C1 segment of cervical spinal cord (tissue), 14 donors: ENCODE measurements around the gene FZD10.

Experiments used
- DNase-seq, 14 donors: peaks; one replicate each; lab custom pipeline; 2025; lab: John Stamatoyannopoulos, UW

Gene FZD10

DNA sequence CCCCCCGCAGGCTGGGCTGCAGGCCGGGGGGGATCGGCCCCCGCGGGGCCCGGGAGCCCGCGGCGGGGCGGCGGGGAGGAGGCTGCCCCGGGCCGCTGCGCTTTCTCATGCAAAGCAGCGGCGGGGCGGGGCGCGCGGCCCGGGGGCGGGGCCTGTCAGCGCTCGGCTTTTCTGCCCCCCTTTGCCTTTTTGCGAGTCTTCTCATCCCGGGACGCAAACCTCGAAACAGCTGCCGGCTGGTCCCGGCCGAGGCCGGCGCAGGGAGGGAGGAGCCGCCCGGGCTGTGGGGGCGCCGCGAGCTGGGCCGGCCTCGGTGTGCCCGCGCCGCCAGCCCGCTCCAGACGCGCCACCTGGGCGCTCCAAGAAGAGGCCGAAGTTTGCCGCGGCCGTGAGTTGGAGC, at the start of gene FZD10:
FZD10 (plus strand) TSS at position 198 of the 400 bp plus-strand sequence. CDS start 479 bp downstream, outside the sequence.
- DNase-seq, result peak in 2 of 14 donors; percentile 9 to 11

- DNase-seq, result no peak
These were observed 47.3 kb upstream of the FZD10 start for GRCh38 chr12:130114952-130115351.

- no peak for DNase-seq
These were observed 46.6 kb upstream of the FZD10 start for GRCh38 chr12:130115646-130116045.

DNA sequence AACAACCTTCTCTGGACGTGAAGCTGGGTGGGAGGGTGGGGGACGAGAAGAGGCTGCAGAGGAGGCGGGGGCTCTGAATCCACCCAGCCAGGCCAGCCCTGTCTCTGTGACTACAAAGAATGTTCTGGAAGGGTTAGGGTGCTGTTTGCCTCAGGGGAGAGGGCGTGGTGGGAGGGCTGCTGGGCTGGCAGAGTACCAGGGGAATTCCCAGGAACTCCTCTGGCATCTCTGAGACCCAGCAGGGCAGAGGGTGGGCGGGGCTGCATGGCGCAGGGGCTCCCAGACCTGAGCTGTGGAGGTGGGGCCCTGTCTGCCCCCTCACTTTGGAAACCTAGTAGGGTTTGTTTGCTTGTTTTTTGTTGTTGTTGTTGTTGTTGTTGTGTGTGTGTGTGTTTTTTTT, 45.5 kb upstream of the FZD10 start:
- no peak for DNase-seq

- DNase-seq, result no peak
These were observed 45.0 kb upstream of the FZD10 start for GRCh38 chr12:130117233-130117632.

DNA sequence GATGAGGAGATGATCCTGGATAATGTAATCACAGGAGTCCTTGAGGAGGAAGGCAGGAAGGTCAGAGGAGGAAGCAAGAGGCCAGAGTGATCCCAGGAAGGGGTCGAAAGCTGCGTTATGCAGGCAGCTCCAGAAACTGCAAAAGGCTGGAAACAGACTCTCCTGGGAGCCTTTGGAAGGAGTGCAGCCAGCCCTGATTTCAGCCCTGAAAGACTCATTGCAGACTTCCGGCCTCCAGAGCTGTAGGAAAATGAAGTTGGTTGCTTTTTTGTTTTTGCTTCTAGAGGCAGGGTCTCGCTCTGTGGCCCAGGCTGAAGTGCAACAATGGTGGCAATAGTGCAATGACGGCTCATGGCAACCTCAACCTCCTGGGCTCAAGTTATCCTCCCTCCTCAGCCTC, 44.6 kb upstream of the FZD10 start:
- DNase-seq, result no peak

DNA sequence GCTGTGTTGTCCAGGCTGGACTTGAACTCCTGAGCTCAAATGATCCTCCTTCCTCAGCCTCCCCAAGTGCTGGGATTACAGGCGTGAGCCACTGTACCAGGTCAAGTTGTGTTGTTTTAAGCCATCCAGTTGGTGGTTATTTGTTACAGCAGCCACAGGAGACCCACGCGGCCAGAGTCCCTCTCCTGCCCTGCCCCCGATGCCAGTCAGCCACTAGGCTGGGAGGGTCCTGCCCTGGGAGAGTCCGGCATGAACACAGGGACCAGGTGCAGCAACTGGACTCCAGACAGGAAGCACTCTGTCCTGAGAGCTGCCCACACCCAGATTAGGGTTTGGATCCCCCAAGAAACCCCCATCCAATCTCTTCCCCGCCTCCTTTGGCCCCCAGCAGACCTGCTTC, 44.1 kb upstream of the FZD10 start:
- DNase-seq, result no peak

- no peak for DNase-seq
These were observed 42.9 kb upstream of the FZD10 start for GRCh38 chr12:130119241-130119861.

GRCh38 chr12:130120012-130120805, 42.1 kb upstream of the FZD10 start:
- DNase-seq, result no peak

- DNase-seq, result peak in 1 of 14 donors; percentile 13
These were observed 40.9 kb upstream of the FZD10 start for GRCh38 chr12:130121226-130122000.

DNA sequence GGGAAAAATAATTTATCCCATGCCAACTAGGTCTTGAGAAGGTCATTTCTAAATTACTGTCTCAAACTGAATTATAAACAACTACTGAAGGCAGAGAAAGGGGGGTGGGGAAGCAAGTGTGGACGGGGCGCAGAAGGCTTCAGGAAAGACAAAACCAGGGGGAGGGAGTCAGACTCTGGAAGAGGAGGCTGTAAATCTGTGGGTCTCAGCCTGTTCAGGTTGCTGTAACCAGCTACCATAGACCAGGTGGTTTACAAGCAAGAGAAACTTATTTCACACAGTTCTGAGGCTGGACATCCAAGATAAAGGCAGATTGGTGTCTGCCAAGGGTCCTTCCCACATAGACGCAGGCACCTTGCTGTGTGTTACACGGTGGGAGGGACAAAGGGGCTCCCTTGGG, 39.9 kb upstream of the FZD10 start:
- no peak for DNase-seq

GRCh38 chr12:130124106-130124505, 38.2 kb upstream of the FZD10 start:
- no peak for DNase-seq

GRCh38 chr12:130124605-130125244, 37.5 kb upstream of the FZD10 start:
- DNase-seq, result no peak

DNA sequence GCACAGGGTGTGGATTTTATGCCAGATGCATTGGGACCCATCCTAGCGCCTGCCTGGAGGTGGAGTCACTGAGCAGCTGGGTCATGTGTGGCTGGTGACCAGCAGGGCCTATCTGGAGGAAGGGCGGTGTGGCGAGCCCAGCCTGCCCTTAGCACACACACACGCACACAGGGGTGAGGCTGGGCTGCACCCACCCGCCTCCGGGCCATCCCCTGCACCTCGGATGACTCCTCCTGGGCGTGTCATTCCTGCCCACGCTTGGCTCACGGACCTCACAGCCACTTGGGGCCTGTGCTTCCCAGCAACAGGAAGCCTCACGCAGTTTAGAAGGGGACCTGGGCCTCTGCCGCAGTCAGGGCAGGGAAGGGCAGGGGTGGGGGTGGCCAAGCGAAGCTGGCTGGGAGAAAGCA, 36.2 kb upstream of the FZD10 start:
- DNase-seq, result no peak

DNA sequence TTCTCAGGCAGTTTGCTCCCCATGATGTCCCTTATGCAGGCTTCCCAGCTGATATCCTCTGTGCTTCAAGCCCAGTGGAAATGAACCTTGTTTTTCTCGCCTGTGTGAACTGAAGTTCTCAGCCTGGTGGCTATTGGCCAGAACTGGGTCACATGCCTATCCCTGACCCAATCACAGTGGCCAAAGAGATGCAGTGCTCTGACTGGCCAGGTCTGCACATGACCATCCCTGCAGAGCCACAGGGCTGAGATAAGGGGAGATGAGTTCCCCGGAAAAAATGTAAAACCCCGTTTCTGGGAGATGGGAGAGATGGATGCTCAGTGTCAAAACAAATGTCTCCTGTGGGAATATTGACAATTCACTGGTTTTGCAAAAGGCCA, 34.7 kb upstream of the FZD10 start:
- DNase-seq, result peak in 1 of 14 donors; percentile 28

DNA sequence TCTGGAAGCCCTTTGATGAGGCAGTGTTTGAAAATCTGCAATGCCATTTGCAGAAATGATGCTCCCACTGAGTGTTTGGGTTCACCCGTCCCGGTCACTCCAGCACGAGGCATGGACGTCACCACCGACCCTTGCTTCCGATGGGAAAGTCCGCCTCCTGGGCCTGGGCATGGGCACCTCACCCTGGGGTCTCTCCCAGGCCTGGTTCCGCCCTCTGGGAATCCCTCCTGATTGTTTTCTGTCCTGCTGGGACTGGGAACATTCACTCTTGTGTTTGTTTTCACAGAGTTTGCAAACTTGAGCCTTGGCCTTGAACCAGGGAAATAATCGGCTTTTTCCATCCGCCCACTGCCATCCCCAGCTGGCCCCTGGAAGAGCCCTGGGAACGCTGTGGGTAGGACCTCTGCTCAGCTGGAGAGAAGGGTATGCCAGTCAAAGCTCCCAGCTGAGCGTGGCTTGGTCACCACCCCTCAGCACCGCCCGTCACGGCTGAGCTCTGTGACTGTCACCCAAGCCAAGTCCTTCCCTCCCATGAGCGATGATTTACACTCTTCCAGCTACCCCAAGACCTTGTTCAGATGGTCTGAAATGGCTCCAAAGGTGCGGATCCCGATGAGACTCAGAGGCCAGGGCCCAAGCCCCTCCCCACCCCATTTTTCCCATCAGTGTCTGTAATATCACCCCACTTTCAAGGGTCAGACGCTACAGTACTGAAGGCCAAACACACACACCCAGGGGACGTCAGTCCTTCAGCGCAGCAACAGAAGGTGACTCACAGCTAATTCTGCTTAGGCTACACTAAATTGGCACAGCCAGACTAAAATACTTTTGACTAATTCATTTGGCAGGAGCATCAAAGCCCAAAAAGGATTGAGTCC, 34.1 kb upstream of the FZD10 start:
- DNase-seq, result peak in 1 of 14 donors; percentile 27

DNA sequence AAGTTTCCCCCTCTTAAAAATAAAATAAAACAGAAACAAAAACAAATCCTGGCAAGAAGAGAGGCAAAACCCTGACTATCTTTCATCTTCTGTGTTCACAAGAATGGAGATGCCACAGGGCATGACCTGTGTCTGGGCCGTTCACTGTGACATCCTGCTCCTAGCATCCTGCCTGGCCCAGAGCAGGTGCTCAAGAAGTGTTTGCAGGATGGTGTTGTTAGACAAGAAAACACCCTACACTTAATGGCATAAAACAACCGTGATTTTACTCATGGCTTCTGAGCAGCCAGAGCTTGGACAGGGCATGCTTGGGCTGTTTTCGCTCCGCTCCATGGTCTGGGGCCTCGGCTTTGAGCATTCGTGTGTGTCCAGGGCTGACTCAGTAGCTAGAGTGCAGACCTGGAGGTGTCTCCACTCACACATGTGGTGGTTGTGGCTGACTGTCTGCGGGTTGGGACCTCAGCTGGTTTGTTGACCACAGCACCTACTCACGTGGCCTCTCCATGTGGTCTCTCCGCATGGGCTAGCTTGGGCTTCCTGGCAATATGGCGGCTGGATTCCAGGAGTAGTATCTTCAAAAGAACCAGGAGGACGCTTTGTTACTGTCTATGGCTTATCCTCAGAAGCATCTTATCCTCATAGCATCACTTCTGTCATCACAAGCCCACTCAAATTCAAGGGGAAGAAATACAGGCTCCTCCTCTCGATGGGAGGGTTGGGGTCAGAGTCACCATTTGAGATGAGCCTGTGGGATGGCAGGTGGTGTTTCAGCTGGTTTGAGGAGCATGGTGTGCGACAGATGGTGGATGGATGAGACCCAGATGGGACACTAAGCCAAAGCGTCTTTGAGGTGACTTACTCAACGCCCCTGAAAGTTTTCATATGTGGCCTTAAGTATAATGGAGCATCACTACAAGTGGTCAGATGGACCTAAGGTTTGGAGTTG, 33.2 kb upstream of the FZD10 start:
- DNase-seq, result no peak

GRCh38 chr12:130130346-130130745, 31.9 kb upstream of the FZD10 start:
- no peak for DNase-seq

GRCh38 chr12:130131025-130131424, 31.2 kb upstream of the FZD10 start:
- no peak for DNase-seq

DNA sequence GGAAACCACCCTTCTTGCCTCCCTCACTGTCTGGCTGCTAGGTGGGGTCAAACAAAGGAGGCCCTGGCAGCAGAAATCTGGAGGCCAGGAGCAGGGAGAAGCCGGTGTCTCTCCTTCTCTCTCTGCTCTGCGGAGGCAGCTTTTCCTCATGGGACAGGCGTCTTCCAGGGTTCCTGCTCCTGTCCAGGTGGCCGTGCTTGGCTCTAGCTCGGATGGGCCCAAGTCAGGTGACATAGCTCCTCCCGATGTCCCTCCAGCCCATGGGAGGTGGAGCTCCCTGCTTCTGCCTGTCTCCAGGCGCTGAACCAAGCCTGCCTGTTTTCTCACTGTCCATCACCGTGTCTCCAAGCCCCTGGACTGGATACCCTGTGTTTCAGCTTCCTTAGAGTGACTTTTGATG, 30.5 kb upstream of the FZD10 start:
- no peak for DNase-seq
